Heart left ventricle (tissue), 16 donors: ENCODE data around the gene ANXA10. TPM values are rescaled to one million over a fixed set of nuclear protein-coding genes. Genes with fewer than 3 reads are reported as not detected.

Experiments used
- ATAC-seq, 4 donors: fragments of 200-7000 bp; cut with Tn5 transposase; one replicate each; pipeline ENCODE4 v1.9.1; 2020 to 2022; ENCODE audit warnings: moderate library complexity in 4 of 4, mild to moderate bottlenecking in 3 of 4, moderate number of reproducible peaks in 1 of 4
- DNase-seq, 5 donors: peaks; one replicate each; pipeline ENCODE4 v3.0.0-alpha.2; 2020
- H3K27ac ChIP-seq, 12 donors: fragments of 200-600 bp; sonication (generic) in 4 of 12; one replicate each; pipeline versions ENCODE4 v1.5.0 to v1.8.0; 2016 to 2022; ENCODE audit warnings: mild to moderate bottlenecking in 2 of 12
- H3K27me3 ChIP-seq, 9 donors: fragments of 200-600 bp; sonication (generic) in 2 of 9; one replicate each; pipeline versions ENCODE4 v1.5.1 to v1.8.0; 2016 to 2022; ENCODE audit warnings: mild to moderate bottlenecking in 3 of 9
- H3K36me3 ChIP-seq, 9 donors: fragments of 200-600 bp; sonication (generic) in 2 of 9; one replicate each; pipeline versions ENCODE4 v1.5.0 to v1.8.0; 2018 to 2022; ENCODE audit warnings: mild to moderate bottlenecking in 2 of 9
- H3K4me1 ChIP-seq, 12 donors: fragments of 200-600 bp; sonication (generic) in 4 of 12; one replicate each; pipeline versions ENCODE4 v1.5.0 to v1.8.0; 2016 to 2022; ENCODE audit warnings: mild to moderate bottlenecking in 3 of 12
- H3K4me3 ChIP-seq, 12 donors: fragments of 200-600 bp; sonication (generic) in 4 of 12; one replicate each; pipeline versions ENCODE4 v1.5.0 to v1.8.0; 2017 to 2022; ENCODE audit warnings: mild to moderate bottlenecking in 9 of 12, moderate library complexity in 4 of 12
- H3K9me3 ChIP-seq, 12 donors: fragments of 200-600 bp; sonication (generic) in 4 of 12; one replicate each; pipeline versions ENCODE4 v1.5.0 to v1.8.0; 2016 to 2022; ENCODE audit warnings: mild to moderate bottlenecking in 1 of 12
- CTCF ChIP-seq, 12 donors: fragments of 200-600 bp; sonication (generic) in 4 of 12; IDR thresholded peaks; one replicate each; pipeline versions ENCODE4 v1.5.0 to v1.8.0; 2018 to 2022; ENCODE audit warnings: antibody characterized with exemption in 12 of 12, mild to moderate bottlenecking in 5 of 12
- POLR2A ChIP-seq, 2 donors: fragments of 450-650 bp; IDR thresholded peaks; one replicate each; pipeline ENCODE4 v1.6.1; 2017; ENCODE audit warnings: antibody characterized with exemption in 2 of 2, mild to moderate bottlenecking in 2 of 2, moderate library complexity in 2 of 2
- WGBS, 4 donors: extraction: QIAGEN DNeasy Blood & Tissue Kit in 2 of 4; methylation state at CpG; one replicate each; pipeline versions ENCODE4 v1.1.5 to v1.1.7; 2013 to 2018; 5-methylcytosine and 5-hydroxymethylcytosine counted together
- intact Hi-C, 10 donors: fragments of 100-400 bp; cut with DNase I; formaldehyde crosslinking; loops; one replicate each; pipeline versions ENCODE4 v1.11.1 to v1.14.2; 2022
- polyA plus RNA-seq, 2 donors: library from polyadenylated mRNA; stranded (reverse); fragments of 200-250 nt; gene quantifications; one replicate each; pipeline ENCODE4 v1.2.3, GENCODE V29; 2013
- total RNA-seq, 9 donors: library from RNA; depleted of rRNA in 2 of 9; stranded (reverse); fragments of >200 nt in 2 of 9; fragmentation: NEBNext Ultra II Directional in 3 of 9; extraction: Animal tissue kit (Norgen Biotek cat#: 25700) in 3 of 9; gene quantifications; one replicate each; pipeline versions ENCODE4 v1.1.0 to v1.2.4, GENCODE V29; 2016 to 2023
- donor health status: ischemic (EF 13 %, LVEDD 7.1; RV severe dilation, severe dysfunction).
- donor health status: healthy with polysubstance abuse.
- donor health status: DM: no; HTN: yes; CAD: no.
- donor health status: DM: no; HTN: no; CAD: no.
- donor health status: ischemic (EF 25% LVEDD 6.9; RV normal size, moderate dysfunction).
- donor health status: ischemic (EF 25% LVEDD 5.7; RV mildly dilated, moderate dysfunction).
- donor health status: healthy.
- donor health status: DM: yes; HTN: yes; CAD: no.
- donor health status: ischemic (EF 35%, LVEDD 5.7; RV mildly dilated, moderate dysfunction).
- donor health status: nonischemic (EF 11% LVEDD 7.7; RV severe dilation, severe dysfunction).
- donor health status: DM: yes; HTN: yes; CAD: no.
- donor health status: PGD.
- donor health status: ischemic (EF 29% LVEDD 5.4; RV normal size, mild dysfunction).
- donor health status: nonischemic (EF 23%, LVEDD 6.1; RV moderate dilation, normal function).

Gene ANXA10
- total and polyA plus RNA-seq, 11 donors, result not detected

- H3K9me3 ChIP-seq, result no peaks in the 10 kb centered on the region
- no peak overlapping the region for H3K27ac ChIP-seq
- TF ChIP-seq POLR2A (IDR thresholded peaks at IDR 0.05) (no peak), CTCF (IDR thresholded peaks at IDR 0.05) (no peak)
- DNase-seq, result no peak
- H3K4me1 ChIP-seq, result no peaks in the 10 kb centered on the region
- intact Hi-C loops, result no loop called here
- H3K36me3 ChIP-seq, result no peaks in the 10 kb centered on the region
- no peak for ATAC-seq
- peaks cover 0 to 5% (median 0%) of the 10 kb centered on the region in 9 donors for H3K27me3 ChIP-seq
- WGBS, 4 donors, result 73 to 82% (median 78%) methylated on average over 3 of the region's 3 CpGs
- no peak overlapping the region for H3K4me3 ChIP-seq
Observed at GRCh38 chr4:168138143-168138542, 45.8 kb downstream of the ANXA10 start.

GRCh38 chr4:168139336-168139735, 47.0 kb downstream of the ANXA10 start:
- no peak for TF ChIP-seq POLR2A (IDR thresholded peaks at IDR 0.05)
- no peak for TF ChIP-seq CTCF (IDR thresholded peaks at IDR 0.05)
- no peak overlapping the region for H3K27ac ChIP-seq
- no peaks in the 10 kb centered on the region for H3K4me1 ChIP-seq
- DNase-seq (no peak), ATAC-seq (no peak)
- H3K27me3 ChIP-seq, result peaks cover 0 to 5% (median 0%) of the 10 kb centered on the region in 9 donors
- H3K9me3 ChIP-seq, result no peaks in the 10 kb centered on the region
- intact Hi-C loops, result no loop called here
- H3K36me3 ChIP-seq, result no peaks in the 10 kb centered on the region
- 68 to 77% (median 72%) methylated on average over 5 of the region's 5 CpGs for WGBS, 4 donors
- no peak overlapping the region for H3K4me3 ChIP-seq

GRCh38 chr4:168141733-168142132, 49.4 kb downstream of the ANXA10 start:
- H3K27ac ChIP-seq, result no peak overlapping the region
- no peaks in the 10 kb centered on the region for H3K4me1 ChIP-seq
- no peak overlapping the region for H3K4me3 ChIP-seq
- intact Hi-C loops, result no loop called here
- TF ChIP-seq CTCF (IDR thresholded peaks at IDR 0.05) (no peak), POLR2A (IDR thresholded peaks at IDR 0.05) (no peak)
- peaks cover 0 to 5% (median 0%) of the 10 kb centered on the region in 9 donors for H3K27me3 ChIP-seq
- H3K9me3 ChIP-seq, result no peaks in the 10 kb centered on the region
- WGBS, 4 donors, result 85 to 90% (median 87%) methylated on average over 7 of the region's 7 CpGs
- ATAC-seq (no peak), DNase-seq (no peak)
- H3K36me3 ChIP-seq, result no peaks in the 10 kb centered on the region

- 82 to 83% (median 83%) methylated on average over 2 of the region's 2 CpGs for whole genome bisulfite sequencing, 4 donors
- Histone ChIP-seq H3K9me3 (no peaks in the 10 kb centered on the region), H3K4me3 (no peak overlapping the region), H3K4me1 (no peaks in the 10 kb centered on the region), H3K36me3 (no peaks in the 10 kb centered on the region), H3K27ac (no peak overlapping the region), H3K27me3 (peaks cover 0 to 5% (median 0%) of the 10 kb centered on the region in 9 donors)
- ATAC-seq, result no peak
- intact Hi-C loops, result no loop called here
- TF ChIP-seq POLR2A (IDR thresholded peaks at IDR 0.05) (no peak), CTCF (IDR thresholded peaks at IDR 0.05) (no peak)
- no peak for DNase-seq
Observed at GRCh38 chr4:168143601-168144000, 51.3 kb downstream of the ANXA10 start.
